Retinal pigment epithelial cell (primary cell): ENCODE data around the gene STEAP3.

Experiments used
- DNase-seq: peaks from one replicate; pipeline ENCODE4 v3.0.0-alpha.2; 2010; ENCODE audit warnings: low read depth
- H3K4me3 ChIP-seq: 2 replicates; pipeline ENCODE4 v1.5.1; 2011; ENCODE audit warnings: mild to moderate bottlenecking, low read length, control low read depth, moderate library complexity
- CTCF ChIP-seq: conservative IDR thresholded peaks from 2 replicates; pipeline ENCODE4 v1.5.1; 2011; ENCODE audit warnings: low read depth, low read length, control low read depth, inconsistent platforms

The STEAP3 gene

GRCh38 chr2:119257198-119257597 is 33.6 kb downstream of the STEAP3 start:
- H3K4me3 ChIP-seq = no peak overlapping the region
- DNase-seq = no peak
- TF ChIP-seq CTCF = no peak

DNA sequence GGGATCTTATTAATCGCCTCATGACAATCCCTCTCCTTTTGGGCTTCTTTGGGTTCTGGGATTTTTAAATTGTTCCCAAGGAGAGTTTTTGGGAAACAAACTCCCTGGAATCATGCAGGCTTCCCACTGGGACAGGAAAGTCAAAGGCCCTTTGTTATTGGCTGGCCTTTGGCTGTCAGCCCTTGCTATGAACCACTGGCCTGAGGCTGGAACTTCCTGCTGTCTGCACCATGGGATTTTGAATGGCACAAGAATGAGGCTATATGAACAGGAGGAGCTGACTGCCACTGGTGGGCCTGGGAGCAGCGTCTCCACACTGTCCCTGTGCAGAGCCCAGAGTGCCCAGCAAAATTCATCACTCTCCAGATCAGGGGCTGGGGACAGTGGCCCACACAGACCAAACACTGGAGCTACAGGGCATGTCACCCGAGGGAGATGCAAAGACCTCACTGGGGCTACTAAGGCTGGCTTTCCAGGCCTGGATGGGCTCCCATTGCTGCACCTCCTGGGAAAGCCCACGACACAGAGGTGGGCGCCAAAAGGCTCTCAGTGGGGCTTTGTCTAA is 35.7 kb downstream of the STEAP3 start:
- no peak for TF ChIP-seq CTCF
- no peak overlapping the region for H3K4me3 ChIP-seq
- no peak for DNase-seq

DNA sequence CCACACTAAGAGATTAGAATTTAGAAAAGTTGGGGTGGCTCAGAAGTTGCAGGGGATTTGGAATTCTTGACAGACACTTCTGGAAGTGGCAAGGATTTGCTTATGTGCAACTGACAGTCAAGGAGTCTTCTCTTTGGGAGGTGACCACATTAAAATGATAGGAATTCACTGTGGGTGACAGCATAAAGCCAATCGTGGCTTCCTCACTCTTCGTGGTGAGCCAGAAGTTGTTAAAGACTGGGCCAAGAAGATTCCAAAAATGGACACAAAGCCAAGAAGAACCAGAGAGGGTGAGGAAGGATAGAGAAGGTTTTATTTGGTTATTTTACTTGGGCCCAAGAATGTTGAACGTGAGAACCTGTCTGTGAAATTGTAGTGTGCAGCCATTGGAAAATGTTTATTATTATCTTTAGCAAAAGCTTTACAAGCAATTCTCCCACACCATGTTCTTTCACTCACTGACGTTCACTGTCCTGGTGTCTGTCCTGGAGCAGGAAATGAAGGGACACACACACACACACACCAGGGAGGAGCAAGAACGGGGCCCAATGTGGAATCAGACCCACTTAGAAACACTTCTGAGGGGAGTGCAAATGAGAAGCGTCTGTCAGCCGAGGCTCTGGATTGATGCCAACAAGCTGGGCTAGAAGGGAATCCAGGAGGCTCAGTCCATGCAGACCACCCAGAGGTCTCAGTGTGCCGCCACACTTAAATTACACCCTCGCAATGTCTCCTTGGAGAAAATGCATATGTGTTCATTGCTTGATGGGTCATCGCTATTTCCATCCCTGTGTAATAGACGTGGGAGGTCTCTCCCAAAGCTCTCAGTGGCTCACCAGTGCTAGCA is 37.2 kb downstream of the STEAP3 start:
- H3K4me3 ChIP-seq = no peak overlapping the region
- no peak for TF ChIP-seq CTCF
- DNase-seq = no peak

- TF ChIP-seq CTCF = no peak
- H3K4me3 ChIP-seq = no peak overlapping the region
- DNase-seq = no peak
Measured at GRCh38 chr2:119261493-119262225, 38.0 kb downstream of the STEAP3 start.

DNA sequence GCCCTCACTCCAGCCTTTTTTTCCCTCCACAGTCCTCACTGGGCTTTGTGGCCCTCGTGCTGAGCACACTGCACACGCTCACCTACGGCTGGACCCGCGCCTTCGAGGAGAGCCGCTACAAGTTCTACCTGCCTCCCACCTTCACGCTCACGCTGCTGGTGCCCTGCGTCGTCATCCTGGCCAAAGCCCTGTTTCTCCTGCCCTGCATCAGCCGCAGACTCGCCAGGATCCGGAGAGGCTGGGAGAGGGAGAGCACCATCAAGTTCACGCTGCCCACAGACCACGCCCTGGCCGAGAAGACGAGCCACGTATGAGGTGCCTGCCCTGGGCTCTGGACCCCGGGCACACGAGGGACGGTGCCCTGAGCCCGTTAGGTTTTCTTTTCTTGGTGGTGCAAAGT is 39.4 kb downstream of the STEAP3 start:
- H3K4me3 ChIP-seq = no peak overlapping the region
- no peak for TF ChIP-seq CTCF
- DNase-seq = no peak

DNA sequence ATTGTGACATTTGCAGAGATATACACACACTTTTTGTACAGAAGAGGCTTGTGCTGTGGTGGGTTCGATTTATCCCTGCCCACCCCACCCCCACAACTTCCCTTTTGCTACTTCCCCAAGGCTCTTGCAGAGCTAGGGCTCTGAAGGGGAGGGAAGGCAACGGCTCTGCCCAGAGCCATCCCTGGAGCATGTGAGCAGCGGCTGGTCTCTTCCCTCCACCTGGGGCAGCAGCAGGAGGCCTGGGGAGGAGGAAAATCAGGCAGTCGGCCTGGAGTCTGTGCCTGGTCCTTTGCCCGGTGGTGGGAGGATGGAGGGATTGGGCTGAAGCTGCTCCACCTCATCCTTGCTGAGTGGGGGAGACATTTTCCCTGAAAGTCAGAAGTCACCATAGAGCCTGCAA is 40.0 kb downstream of the STEAP3 start:
- no peak for TF ChIP-seq CTCF
- no peak for DNase-seq
- H3K4me3 ChIP-seq = no peak overlapping the region
